ENCODE results near the gene RND1.

GRCh38 chr12:48815126-48816110 lies 50.3 kb downstream of the RND1 start:
- TF ChIP-seq CTCF (IDR thresholded peaks at IDR 0.05; ENCODE audit: low read depth, low read length, poor library complexity, severe bottlenecking): no peak
- TF ChIP-seq EZH2phosphoT487 (IDR thresholded peaks at IDR 0.05; ENCODE audit: borderline replicate concordance, low read length): no peak
